Colonic mucosa (tissue), 4 donors: ENCODE results near the gene LRCH3. TPM values are rescaled to one million over a fixed set of nuclear protein-coding genes. Genes with fewer than 3 reads are reported as not detected.

Experiments
- DNase-seq: peaks from one replicate; pipeline ENCODE4 v3.0.0-alpha.2; 2020
- H3K27ac ChIP-seq: fragments of 200-600 bp; one replicate; pipeline ENCODE4 v1.8.0; 2021
- H3K27me3 ChIP-seq: fragments of 200-600 bp; one replicate; pipeline ENCODE4 v1.8.0; 2021
- H3K36me3 ChIP-seq: fragments of 200-600 bp; one replicate; pipeline ENCODE4 v1.8.0; 2021
- H3K4me1 ChIP-seq: fragments of 200-600 bp; one replicate; pipeline ENCODE4 v1.8.0; 2021; ENCODE audit warnings: mild to moderate bottlenecking
- H3K4me3 ChIP-seq: fragments of 200-600 bp; one replicate; pipeline ENCODE4 v1.8.0; 2021
- H3K9ac ChIP-seq, 2 donors: one replicate each; pipeline ENCODE4 v1.7.0; 2013; ENCODE audit warnings: control low read depth in 2 of 2, low read depth in 2 of 2, low read length in 2 of 2
- H3K9me3 ChIP-seq: fragments of 200-600 bp; one replicate; pipeline ENCODE4 v1.8.0; 2021
- intact Hi-C: fragments of 100-400 bp; cut with DNase I; formaldehyde crosslinking; loops from one replicate; pipeline ENCODE4 v1.14.1; 2022
- total RNA-seq, 2 donors: library from RNA; stranded (reverse); fragmentation: NEBNext Ultra II Directional in 1 of 2; extraction: Animal tissue kit (Norgen Biotek cat#: 25700) in 1 of 2; gene quantifications; one replicate each; pipeline ENCODE4 v1.2.1, GENCODE V29; 2021
- TF ChIP-seq, protein P1 (sequence below): fragments of 200-600 bp; IDR thresholded peaks from one replicate; pipeline ENCODE4 v1.8.0; 2022; ENCODE audit warnings: antibody characterized with exemption, mild to moderate bottlenecking
- donor health status: healthy.
- donor health status: DM: no; HTN: no; CAD: no.
- donor health status: DM: no; HTN: no; CAD: no.

LRCH3 gene
- total RNA-seq, 2 donors from 2014 or later: 33.5 to 34.9 TPM

- DNase-seq: no peak
- H3K27ac ChIP-seq: no peak overlapping the region
- H3K4me3 ChIP-seq: no peak overlapping the region
- H3K4me1 ChIP-seq: no peaks in the 10 kb centered on the region
- intact Hi-C loops: no loop called here
- no peaks in the 10 kb centered on the region for H3K27me3 ChIP-seq
- no peak overlapping the region for H3K9ac ChIP-seq
- no peaks in the 10 kb centered on the region for H3K36me3 ChIP-seq
- TF ChIP-seq, protein P1, sequence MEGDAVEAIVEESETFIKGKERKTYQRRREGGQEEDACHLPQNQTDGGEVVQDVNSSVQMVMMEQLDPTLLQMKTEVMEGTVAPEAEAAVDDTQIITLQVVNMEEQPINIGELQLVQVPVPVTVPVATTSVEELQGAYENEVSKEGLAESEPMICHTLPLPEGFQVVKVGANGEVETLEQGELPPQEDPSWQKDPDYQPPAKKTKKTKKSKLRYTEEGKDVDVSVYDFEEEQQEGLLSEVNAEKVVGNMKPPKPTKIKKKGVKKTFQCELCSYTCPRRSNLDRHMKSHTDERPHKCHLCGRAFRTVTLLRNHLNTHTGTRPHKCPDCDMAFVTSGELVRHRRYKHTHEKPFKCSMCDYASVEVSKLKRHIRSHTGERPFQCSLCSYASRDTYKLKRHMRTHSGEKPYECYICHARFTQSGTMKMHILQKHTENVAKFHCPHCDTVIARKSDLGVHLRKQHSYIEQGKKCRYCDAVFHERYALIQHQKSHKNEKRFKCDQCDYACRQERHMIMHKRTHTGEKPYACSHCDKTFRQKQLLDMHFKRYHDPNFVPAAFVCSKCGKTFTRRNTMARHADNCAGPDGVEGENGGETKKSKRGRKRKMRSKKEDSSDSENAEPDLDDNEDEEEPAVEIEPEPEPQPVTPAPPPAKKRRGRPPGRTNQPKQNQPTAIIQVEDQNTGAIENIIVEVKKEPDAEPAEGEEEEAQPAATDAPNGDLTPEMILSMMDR: no peak
- H3K9me3 ChIP-seq: no peaks in the 10 kb centered on the region
Observed at GRCh38 chr3:197800379-197800778, 9.3 kb downstream of the LRCH3 start.

- H3K4me1 ChIP-seq: no peaks in the 10 kb centered on the region
- no peaks in the 10 kb centered on the region for H3K36me3 ChIP-seq
- DNase-seq: no peak
- no peaks in the 10 kb centered on the region for H3K9me3 ChIP-seq
- H3K27me3 ChIP-seq: no peaks in the 10 kb centered on the region
- H3K4me3 ChIP-seq: no peak overlapping the region
- intact Hi-C loops: no loop called here
- TF ChIP-seq, protein P1: no peak
- H3K9ac ChIP-seq: no peak overlapping the region
- H3K27ac ChIP-seq: no peak overlapping the region
Observed at GRCh38 chr3:197801891-197802778, 11.1 kb downstream of the LRCH3 start.

DNA sequence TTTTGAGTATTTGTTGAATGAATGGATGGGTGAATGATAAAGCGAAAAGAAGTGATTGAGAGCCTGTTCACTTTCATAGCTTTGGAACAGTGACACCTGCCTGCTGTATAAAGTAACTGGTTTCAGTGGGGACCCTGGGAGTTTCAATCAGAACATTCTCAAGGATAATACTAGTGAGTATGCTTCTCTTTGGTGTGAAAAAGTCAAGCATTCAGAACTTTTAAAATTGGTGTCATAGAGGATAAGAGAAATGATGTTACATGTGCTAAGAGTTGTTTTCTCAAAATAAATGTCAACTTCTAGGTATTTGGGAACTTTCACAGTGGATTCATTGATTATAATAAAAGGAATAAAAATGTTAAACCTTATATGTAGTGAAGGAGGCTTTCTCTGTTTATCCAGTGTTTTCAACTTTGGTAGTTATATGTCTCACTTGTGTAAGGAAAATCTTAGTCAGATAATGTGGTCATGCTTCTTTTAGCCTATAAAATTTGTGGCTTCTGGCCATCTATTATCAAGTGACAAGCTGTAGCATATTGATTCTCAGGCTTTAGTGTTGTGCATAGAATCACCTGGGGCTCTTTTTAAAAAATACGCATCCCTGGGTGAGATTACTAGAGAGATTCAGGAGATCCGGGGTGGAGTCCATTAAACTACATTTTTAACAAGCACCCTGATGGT lies 11.9 kb downstream of the LRCH3 start:
- no peak overlapping the region for H3K4me3 ChIP-seq
- TF ChIP-seq, protein P1: no peak
- no peaks in the 10 kb centered on the region for H3K9me3 ChIP-seq
- H3K9ac ChIP-seq: no peak overlapping the region
- no peaks in the 10 kb centered on the region for H3K4me1 ChIP-seq
- H3K27ac ChIP-seq: no peak overlapping the region
- no peak for DNase-seq
- H3K36me3 ChIP-seq: no peaks in the 10 kb centered on the region
- intact Hi-C loops: no loop called here
- no peaks in the 10 kb centered on the region for H3K27me3 ChIP-seq

- DNase-seq: no peak
- Histone ChIP-seq H3K27me3 (no peaks in the 10 kb centered on the region), H3K27ac (no peak overlapping the region), H3K4me3 (no peak overlapping the region), H3K4me1 (no peaks in the 10 kb centered on the region), H3K9ac (no peak overlapping the region), H3K9me3 (no peaks in the 10 kb centered on the region), H3K36me3 (no peaks in the 10 kb centered on the region)
- intact Hi-C loops: no loop called here
- TF ChIP-seq, protein P1: no peak
Observed at GRCh38 chr3:197804511-197804910, 13.5 kb downstream of the LRCH3 start.

DNA sequence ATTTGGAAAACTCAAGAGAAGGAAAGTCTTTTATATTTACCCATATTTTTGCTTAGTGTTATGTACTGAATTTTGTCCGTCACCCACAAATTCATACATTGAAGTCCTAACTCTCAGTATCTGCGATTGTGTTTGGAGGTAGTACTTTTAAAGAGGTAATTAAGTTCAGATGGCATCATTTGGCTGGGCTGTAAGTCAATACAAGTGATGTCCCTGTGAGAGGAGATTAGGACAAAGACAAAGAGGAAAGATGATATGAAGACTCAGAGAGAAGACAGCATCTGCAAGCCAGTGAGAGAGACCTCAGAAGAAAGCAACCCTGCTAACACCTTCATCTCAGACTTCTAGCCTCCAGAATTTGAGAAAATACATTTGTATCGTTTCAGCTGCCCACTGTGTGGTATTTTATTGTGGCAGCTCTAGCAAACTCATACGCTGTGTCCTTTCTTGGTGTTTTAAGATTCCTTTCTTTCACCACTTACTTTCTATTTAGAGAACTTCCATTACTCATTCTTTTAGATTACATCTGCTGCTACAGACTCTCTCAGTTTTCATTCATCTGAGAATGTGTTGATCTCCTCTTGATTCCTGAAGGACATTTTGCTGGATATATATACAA lies 17.0 kb downstream of the LRCH3 start:
- DNase-seq: no peak
- Histone ChIP-seq H3K27ac (no peak overlapping the region), H3K4me3 (no peak overlapping the region), H3K36me3 (no peaks in the 10 kb centered on the region), H3K9ac (no peak overlapping the region), H3K9me3 (no peaks in the 10 kb centered on the region), H3K27me3 (no peaks in the 10 kb centered on the region), H3K4me1 (no peaks in the 10 kb centered on the region)
- intact Hi-C loops: no loop called here
- TF ChIP-seq, protein P1: no peak
